B cell (primary cell): ENCODE results near the gene TMEM17. TPM values are rescaled to one million over a fixed set of nuclear protein-coding genes. Genes with fewer than 3 reads are reported as not detected.

Source experiments
- ATAC-seq: fragments of 200-7000 bp; cut with Tn5 transposase; one replicate; pipeline ENCODE4 v1.10.0; 2021; ENCODE audit warnings: low read depth, mild to moderate bottlenecking, moderate number of reproducible peaks, moderate library complexity
- CTCF ChIA-PET: fragments of 350-600 bp; sonication (Branson Sonifier 250); formaldehyde crosslinking; loops from one replicate; lab custom pipeline; 2021; ENCODE audit warnings: antibody characterized with exemption, inconsistent platforms; lab: Charles Lee
- POLR2A ChIA-PET: fragments of 350-600 bp; sonication (Branson Sonifier 250); formaldehyde crosslinking; loops from one replicate; lab custom pipeline; 2021; ENCODE audit warnings: antibody characterized with exemption; lab: Charles Lee
- DNase-seq: peaks from one replicate; pipeline ENCODE4 v3.0.0; 2013
- H2AFZ ChIP-seq: 2 replicates; pipeline ENCODE4 v1.6.1; 2012; ENCODE audit warnings: mild to moderate bottlenecking, low read depth, low read length; ENCODE audit not compliant: insufficient read depth, poor library complexity, severe bottlenecking
- H3K27ac ChIP-seq, 2 donors: 1 replicate in 1 of 2; 2 replicates in 1 of 2; pipeline ENCODE4 v1.5.1; 2012 to 2013; ENCODE audit warnings: low read length in 2 of 2, mild to moderate bottlenecking in 2 of 2, moderate library complexity in 1 of 2
- H3K27me3 ChIP-seq, 4 experiments: fragments of 200-600 bp in 1 of 4; sonication (generic) in 1 of 4; replicated peaks in 1 of 4; 1 replicate in 2 of 4; 2 replicates in 2 of 4; pipeline versions ENCODE4 v1.6.1 to v1.7.0; 2013 to 2016; ENCODE audit warnings: low read length in 3 of 4, mild to moderate bottlenecking in 2 of 4, mixed read lengths in 1 of 4, moderate library complexity in 1 of 4; ENCODE audit not compliant: insufficient read depth in 4 of 4, control insufficient read depth in 3 of 4; ENCODE audit errors: control extremely low read depth in 1 of 4
- H3K36me3 ChIP-seq, 2 experiments: replicated peaks in 1 of 2; 1 replicate in 1 of 2; 2 replicates in 1 of 2; pipeline versions ENCODE4 v1.6.1 to v1.7.1; 2013; ENCODE audit warnings: low read length in 1 of 2; ENCODE audit not compliant: insufficient read depth in 2 of 2, control insufficient read depth in 1 of 2; ENCODE audit errors: control extremely low read depth in 1 of 2, extremely low read depth in 1 of 2
- H3K4me1 ChIP-seq, 2 donors: fragments of 200-600 bp in 1 of 2; sonication (generic) in 1 of 2; 1 replicate in 1 of 2; 2 replicates in 1 of 2; pipeline versions ENCODE4 v1.5.1 to v1.6.1; 2013 to 2017; ENCODE audit warnings: low read length in 2 of 2; ENCODE audit not compliant: control insufficient read depth in 2 of 2, insufficient read depth in 2 of 2
- H3K4me2 ChIP-seq: replicated peaks from 2 replicates; pipeline ENCODE3; 2012; ENCODE audit warnings: mild to moderate bottlenecking, low read depth, low read length; ENCODE audit not compliant: poor library complexity, severe bottlenecking
- H3K4me3 ChIP-seq, 5 experiments: fragments of 200-600 bp in 1 of 5; sonication (generic) in 1 of 5; 1 replicate in 3 of 5; 2 replicates in 2 of 5; pipeline versions ENCODE4 v1.5.1 to v1.7.0; 2011 to 2016; ENCODE audit warnings: low read length in 4 of 5, mild to moderate bottlenecking in 4 of 5, low read depth in 2 of 5, control low read depth in 1 of 5, moderate library complexity in 1 of 5; ENCODE audit not compliant: insufficient read depth in 1 of 5; ENCODE audit errors: control extremely low read depth in 1 of 5, extremely low read depth in 1 of 5
- H3K79me2 ChIP-seq: fragments of 200-600 bp; sonication (generic); one replicate; pipeline ENCODE4 v1.6.0; 2016; ENCODE audit warnings: low read length; ENCODE audit not compliant: control insufficient read depth, insufficient read depth
- H3K9ac ChIP-seq: fragments of 200-600 bp; sonication (generic); 2 replicates; pipeline ENCODE4 v1.6.1; 2017; ENCODE audit warnings: mild to moderate bottlenecking, low read length, moderate library complexity
- H3K9me3 ChIP-seq, 3 donors: one replicate each; pipeline versions ENCODE4 v1.6.1 to v1.7.1; 2013; ENCODE audit warnings: low read length in 2 of 3; ENCODE audit not compliant: control insufficient read depth in 2 of 3, insufficient read depth in 1 of 3; ENCODE audit errors: control extremely low read depth in 1 of 3
- H4K20me1 ChIP-seq: 2 replicates; pipeline ENCODE4 v1.6.0; 2012; ENCODE audit warnings: mild to moderate bottlenecking, low read length; ENCODE audit not compliant: insufficient read depth, control insufficient read depth, poor library complexity, severe bottlenecking
- H3K27ac Mint-ChIP-seq: one replicate; pipeline ENCODE4 v1.8.0; 2021; ENCODE audit warnings: mixed read lengths
- H3K27me3 Mint-ChIP-seq: one replicate; pipeline ENCODE4 v1.8.0; 2021; ENCODE audit warnings: mixed read lengths
- H3K4me1 Mint-ChIP-seq: one replicate; pipeline ENCODE4 v1.8.0; 2021; ENCODE audit warnings: mixed read lengths
- H3K4me3 Mint-ChIP-seq: one replicate; pipeline ENCODE4 v1.8.0; 2021; ENCODE audit warnings: mixed read lengths
- H3K9me3 Mint-ChIP-seq: one replicate; pipeline ENCODE4 v1.8.0; 2022; ENCODE audit warnings: mixed read lengths; ENCODE audit not compliant: insufficient read depth
- EZH2 ChIP-seq: IDR thresholded peaks from 2 replicates; pipeline ENCODE4 v1.6.1; 2012; ENCODE audit warnings: borderline replicate concordance, low read depth, mild to moderate bottlenecking, moderate library complexity, low read length; ENCODE audit not compliant: insufficient read depth, poor library complexity, severe bottlenecking
- WGBS: methylation state at CpG from one replicate; pipeline ENCODE4 v1.1.5; 2013; ENCODE audit warnings: missing lambda C conversion rate; ENCODE audit not compliant: insufficient coverage; 5-methylcytosine and 5-hydroxymethylcytosine counted together
- intact Hi-C: fragments of 100-400 bp; cut with micrococcal nuclease; formaldehyde crosslinking; loops from one replicate; pipeline ENCODE4 v1.10.0; 2022
- polyA plus RNA-seq: library from polyadenylated mRNA; depleted of rRNA; stranded (reverse); fragments of >200 nt; gene quantifications from 2 replicates; pipeline ENCODE4 v1.2.3, GENCODE V29; 2012
- total RNA-seq, 2 donors: library from RNA; stranded (reverse); fragments of 120-200 nt in 1 of 2; gene quantifications; 1 replicate in 1 of 2; 2 replicates in 1 of 2; pipeline versions ENCODE4 v1.2.3 to v1.2.4, GENCODE V29; 2013 to 2022
- TF ChIP-seq, protein P1 (sequence below): fragments of 200-600 bp; IDR thresholded peaks from one replicate; pipeline ENCODE4 v1.8.0; 2022; ENCODE audit warnings: antibody characterized with exemption, mild to moderate bottlenecking

TMEM17 gene
- total and polyA plus RNA-seq, 2 donors (not counting 1 experiment from before 2014, with no cell fraction given): not detected

DNA sequence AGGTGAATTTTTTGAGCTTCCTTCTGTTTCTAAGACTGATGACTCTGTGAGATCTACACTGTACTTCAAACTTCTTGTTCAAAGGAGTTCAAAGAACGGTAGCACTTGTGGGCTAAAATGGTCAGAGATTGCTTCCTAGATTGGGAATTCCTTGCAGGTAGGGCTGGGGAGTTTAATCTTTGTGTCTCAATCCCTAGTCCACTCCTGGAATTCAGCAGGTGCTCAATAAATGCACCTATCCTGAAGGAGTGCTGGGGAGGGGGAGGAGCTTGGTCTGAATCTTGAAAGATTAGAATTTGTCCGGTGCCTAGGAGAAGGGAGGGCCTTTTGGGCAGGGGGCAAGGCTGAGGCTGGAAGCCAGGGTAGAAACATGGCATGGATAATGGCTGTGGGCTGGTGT is 34.6 kb downstream of the TMEM17 start:
- no peak overlapping the region for H3K4me2 ChIP-seq
- H3K36me3 ChIP-seq: no peaks in the 10 kb centered on the region
- ATAC-seq: no peak
- DNase-seq: no peak
- peaks cover 0 to 3% (median 0%) of the 10 kb centered on the region in 3 donors for H3K9me3 ChIP-seq
- Mint-ChIP-seq H3K9me3 (no peaks in the 10 kb centered on the region), H3K27ac (no peak overlapping the region), H3K4me1 (peaks cover 10% of the 10 kb centered on the region), H3K27me3 (peaks cover 20% of the 10 kb centered on the region), H3K4me3 (no peak overlapping the region)
- H3K4me3 ChIP-seq: no peak overlapping the region
- ChIA-PET CTCF (interaction anchor here (1.1 to 1.2 kb wide), 2 partner anchors 11 to 304 kb away, joined by 3 read pairs; no protein-coding TSS in a partner anchor), POLR2A (no interaction called here)
- H3K27me3 ChIP-seq: peaks cover 0 to 10% (median 1%) of the 10 kb centered on the region in 4 experiments
- H3K9ac ChIP-seq: no peak overlapping the region
- H3K79me2 ChIP-seq: no peaks in the 10 kb centered on the region
- 100% methylated on average over 1 of the region's 2 CpGs for WGBS
- intact Hi-C loops: no loop called here
- no peaks in the 10 kb centered on the region for H4K20me1 ChIP-seq
- H3K4me1 ChIP-seq: peaks cover 10% of the 10 kb centered on the region in 2 donors
- no peak overlapping the region for H3K27ac ChIP-seq
- TF ChIP-seq EZH2: no peak
- TF ChIP-seq, protein P1, sequence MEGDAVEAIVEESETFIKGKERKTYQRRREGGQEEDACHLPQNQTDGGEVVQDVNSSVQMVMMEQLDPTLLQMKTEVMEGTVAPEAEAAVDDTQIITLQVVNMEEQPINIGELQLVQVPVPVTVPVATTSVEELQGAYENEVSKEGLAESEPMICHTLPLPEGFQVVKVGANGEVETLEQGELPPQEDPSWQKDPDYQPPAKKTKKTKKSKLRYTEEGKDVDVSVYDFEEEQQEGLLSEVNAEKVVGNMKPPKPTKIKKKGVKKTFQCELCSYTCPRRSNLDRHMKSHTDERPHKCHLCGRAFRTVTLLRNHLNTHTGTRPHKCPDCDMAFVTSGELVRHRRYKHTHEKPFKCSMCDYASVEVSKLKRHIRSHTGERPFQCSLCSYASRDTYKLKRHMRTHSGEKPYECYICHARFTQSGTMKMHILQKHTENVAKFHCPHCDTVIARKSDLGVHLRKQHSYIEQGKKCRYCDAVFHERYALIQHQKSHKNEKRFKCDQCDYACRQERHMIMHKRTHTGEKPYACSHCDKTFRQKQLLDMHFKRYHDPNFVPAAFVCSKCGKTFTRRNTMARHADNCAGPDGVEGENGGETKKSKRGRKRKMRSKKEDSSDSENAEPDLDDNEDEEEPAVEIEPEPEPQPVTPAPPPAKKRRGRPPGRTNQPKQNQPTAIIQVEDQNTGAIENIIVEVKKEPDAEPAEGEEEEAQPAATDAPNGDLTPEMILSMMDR: no peak
- no peak overlapping the region for H2AFZ ChIP-seq

DNA sequence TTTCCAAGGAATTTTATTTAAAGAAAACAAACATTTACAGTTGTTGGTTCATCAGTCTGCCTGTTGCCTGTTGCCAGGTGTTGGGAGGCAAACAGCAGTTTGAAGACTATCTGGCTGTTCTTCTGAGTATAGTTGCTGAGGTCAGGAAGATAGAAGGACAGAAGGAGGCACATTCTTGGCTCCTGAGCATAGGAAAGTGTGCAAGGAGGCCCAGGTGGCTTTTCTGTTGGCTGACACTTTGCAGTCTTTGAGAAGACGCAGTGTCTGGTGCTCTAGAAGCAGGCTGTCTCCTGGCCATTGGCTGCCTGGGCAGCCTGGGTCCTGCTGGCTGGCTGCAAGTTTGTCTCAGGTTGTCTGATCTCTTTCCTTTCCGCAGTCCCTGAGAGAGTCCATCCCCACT is 36.4 kb downstream of the TMEM17 start:
- Mint-ChIP-seq H3K9me3 (no peaks in the 10 kb centered on the region), H3K27ac (no peak overlapping the region), H3K4me3 (no peak overlapping the region), H3K4me1 (no peaks in the 10 kb centered on the region), H3K27me3 (peaks cover 10% of the 10 kb centered on the region)
- Histone ChIP-seq H3K4me1 (no peaks in the 10 kb centered on the region), H3K4me2 (no peak overlapping the region), H3K36me3 (no peaks in the 10 kb centered on the region), H3K9ac (no peak overlapping the region), H2AFZ (no peak overlapping the region), H3K79me2 (no peaks in the 10 kb centered on the region), H3K27ac (no peak overlapping the region), H4K20me1 (no peaks in the 10 kb centered on the region), H3K27me3 (no peaks in the 10 kb centered on the region), H3K4me3 (no peak overlapping the region), H3K9me3 (no peaks in the 10 kb centered on the region)
- intact Hi-C loops: no loop called here
- ChIA-PET CTCF (no interaction called here), POLR2A (no interaction called here)
- DNase-seq (no peak), ATAC-seq (no peak)
- TF ChIP-seq, protein P1: no peak
- no peak for TF ChIP-seq EZH2
- 90% methylated on average over 2 of the region's 2 CpGs for WGBS
